ENCODE measurements around the gene MYO9B.

The MYO9B gene

DNA sequence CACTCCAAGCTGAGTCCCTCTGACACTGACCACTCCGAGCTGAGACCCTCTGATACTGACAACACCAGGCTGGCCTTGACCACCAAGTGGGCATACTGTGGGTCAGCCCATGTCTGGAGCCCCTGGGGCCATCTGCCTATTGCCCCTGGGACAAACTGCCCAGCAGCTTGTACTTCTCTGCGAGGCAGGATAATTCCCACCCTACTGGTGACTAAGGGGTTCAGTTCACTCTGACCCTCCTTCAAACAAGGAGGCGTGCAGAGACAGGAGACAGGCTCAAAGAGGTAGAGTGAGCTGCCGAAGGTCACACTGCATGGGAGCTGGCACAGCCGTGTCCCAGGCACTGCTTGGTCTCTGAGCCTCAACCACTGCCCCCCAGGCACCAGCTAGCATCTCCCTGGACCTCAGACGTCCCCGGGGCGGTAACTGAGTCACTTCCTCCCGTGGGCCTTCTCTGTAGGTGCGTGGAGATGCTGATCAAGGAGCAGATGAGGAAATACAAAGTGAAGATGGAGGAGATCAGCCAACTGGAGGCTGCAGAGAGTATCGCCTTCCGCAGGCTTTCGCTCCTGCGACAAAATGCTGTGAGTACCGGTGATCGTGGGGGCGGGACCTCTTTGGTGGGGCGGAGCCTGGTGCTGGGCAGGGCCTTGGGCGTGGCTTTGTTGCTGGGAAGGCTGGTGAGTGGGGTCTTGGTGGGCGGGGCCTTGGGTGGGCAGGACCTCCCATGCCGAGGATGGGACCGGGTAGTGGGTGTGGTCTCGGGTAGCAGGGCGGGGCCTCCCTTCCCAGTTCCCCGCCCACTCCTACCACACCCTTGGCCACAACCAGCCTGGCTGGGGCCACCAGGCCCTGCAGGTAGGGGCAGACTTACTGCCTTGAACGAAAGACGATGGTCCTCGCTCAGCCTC is 133.8 kb downstream of the MYO9B start:
- H3K4me1 ChIP-seq (ENCODE audit: control insufficient read depth, insufficient read depth, low read length, poor library complexity, severe bottlenecking): peaks cover under 1% of the 10 kb centered on the region
- DNase-seq: peak in 2 of 3 donors; percentile 14 to 18
- peaks cover 46% of the 10 kb centered on the region for H3K36me3 ChIP-seq (ENCODE audit: control insufficient read depth, insufficient read depth, low read length)
- H3K27me3 ChIP-seq (replicated peaks; ENCODE audit: control insufficient read depth, insufficient read depth, low read length, poor library complexity, severe bottlenecking): no peaks in the 10 kb centered on the region
- H3K4me3 ChIP-seq (ENCODE audit: insufficient read depth, low read depth, low read length, poor library complexity, severe bottlenecking): no peak overlapping the region
- no peaks in the 10 kb centered on the region for H3K9me3 ChIP-seq (ENCODE audit: control insufficient read depth, low read length)
- H3K27ac ChIP-seq (ENCODE audit: insufficient read depth, low read length, poor library complexity, severe bottlenecking): no peak overlapping the region

DNA sequence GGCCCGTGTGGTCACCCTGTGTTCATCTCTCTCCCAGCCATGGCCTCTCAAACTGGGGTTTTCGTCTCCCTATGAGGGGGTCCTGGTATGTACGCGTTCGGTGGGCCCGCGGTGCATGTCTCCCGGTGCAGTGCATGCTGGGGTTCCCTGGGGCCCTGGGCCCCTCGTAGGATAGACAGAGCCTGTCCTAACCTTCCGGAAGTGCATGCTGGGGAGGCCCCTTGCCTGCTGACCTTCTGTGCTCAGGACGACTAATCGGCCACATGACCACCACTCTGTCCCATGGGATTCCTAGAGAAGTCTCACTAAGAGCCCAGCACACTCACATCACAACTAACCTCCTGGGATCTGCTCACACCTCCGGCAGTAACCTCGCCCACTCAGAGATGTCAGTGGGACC is 134.7 kb downstream of the MYO9B start:
- no peak overlapping the region for H3K27ac ChIP-seq (ENCODE audit: insufficient read depth, low read length, poor library complexity, severe bottlenecking)
- DNase-seq: no peak
- H3K9me3 ChIP-seq (ENCODE audit: control insufficient read depth, low read length): no peaks in the 10 kb centered on the region
- peaks cover 46% of the 10 kb centered on the region for H3K36me3 ChIP-seq (ENCODE audit: control insufficient read depth, insufficient read depth, low read length)
- H3K4me3 ChIP-seq (ENCODE audit: insufficient read depth, low read depth, low read length, poor library complexity, severe bottlenecking): no peak overlapping the region
- peaks cover 6% of the 10 kb centered on the region for H3K4me1 ChIP-seq (ENCODE audit: control insufficient read depth, insufficient read depth, low read length, poor library complexity, severe bottlenecking)
- H3K27me3 ChIP-seq (replicated peaks; ENCODE audit: control insufficient read depth, insufficient read depth, low read length, poor library complexity, severe bottlenecking): no peaks in the 10 kb centered on the region

DNA sequence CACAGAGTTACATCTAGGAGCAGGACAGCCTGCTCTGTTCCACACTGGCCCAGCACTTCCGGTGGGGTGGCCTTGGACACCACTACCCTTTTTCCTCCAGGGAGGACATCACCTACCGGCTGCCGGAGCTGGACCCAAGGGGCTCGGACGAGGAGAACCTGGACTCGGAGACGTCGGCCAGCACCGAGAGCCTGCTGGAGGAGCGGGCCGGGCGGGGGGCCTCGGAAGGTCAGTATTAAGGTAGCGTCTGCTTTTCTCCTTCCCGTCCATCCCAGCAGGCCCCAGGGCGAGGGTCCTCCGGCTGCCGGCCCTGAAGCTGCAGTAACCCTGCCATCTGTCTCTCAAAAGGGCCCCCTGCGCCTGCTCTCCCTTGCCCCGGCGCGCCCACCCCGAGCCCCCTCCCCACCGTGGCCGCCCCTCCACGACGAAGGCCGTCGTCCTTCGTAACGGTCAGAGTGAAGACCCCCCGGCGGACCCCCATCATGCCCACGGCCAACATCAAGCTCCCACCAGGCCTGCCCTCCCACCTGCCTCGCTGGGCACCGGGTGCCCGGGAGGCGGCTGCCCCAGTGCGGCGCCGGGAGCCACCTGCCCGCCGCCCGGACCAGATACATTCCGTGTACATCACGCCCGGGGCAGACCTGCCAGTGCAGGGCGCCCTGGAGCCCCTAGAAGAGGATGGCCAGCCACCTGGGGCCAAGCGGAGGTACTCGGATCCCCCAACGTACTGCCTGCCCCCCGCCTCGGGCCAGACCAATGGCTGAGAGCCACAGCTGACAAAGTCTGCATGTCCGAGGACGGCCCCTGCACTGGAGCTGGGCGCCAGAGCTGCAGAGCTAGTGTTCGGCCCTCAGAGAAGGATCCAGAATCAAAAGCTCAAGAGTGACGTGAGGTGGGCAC is 136.2 kb downstream of the MYO9B start:
- Histone ChIP-seq H3K4me3 (ENCODE audit: insufficient read depth, low read depth, low read length, poor library complexity, severe bottlenecking) (no peak overlapping the region), H3K9me3 (ENCODE audit: control insufficient read depth, low read length) (no peaks in the 10 kb centered on the region), H3K27ac (ENCODE audit: insufficient read depth, low read length, poor library complexity, severe bottlenecking) (no peak overlapping the region), H3K27me3 (replicated peaks; ENCODE audit: control insufficient read depth, insufficient read depth, low read length, poor library complexity, severe bottlenecking) (no peaks in the 10 kb centered on the region), H3K4me1 (ENCODE audit: control insufficient read depth, insufficient read depth, low read length, poor library complexity, severe bottlenecking) (peaks cover 6% of the 10 kb centered on the region), H3K36me3 (ENCODE audit: control insufficient read depth, insufficient read depth, low read length) (peaks cover 34% of the 10 kb centered on the region)
- no peak for DNase-seq

GRCh38 chr19:17213334-17213733 is 137.8 kb downstream of the MYO9B start:
- DNase-seq: no peak
- Histone ChIP-seq H3K9me3 (ENCODE audit: control insufficient read depth, low read length) (no peaks in the 10 kb centered on the region), H3K36me3 (ENCODE audit: control insufficient read depth, insufficient read depth, low read length) (peaks cover 43% of the 10 kb centered on the region), H3K4me1 (ENCODE audit: control insufficient read depth, insufficient read depth, low read length, poor library complexity, severe bottlenecking) (peaks cover 6% of the 10 kb centered on the region), H3K4me3 (ENCODE audit: insufficient read depth, low read depth, low read length, poor library complexity, severe bottlenecking) (no peak overlapping the region), H3K27ac (ENCODE audit: insufficient read depth, low read length, poor library complexity, severe bottlenecking) (no peak overlapping the region), H3K27me3 (replicated peaks; ENCODE audit: control insufficient read depth, insufficient read depth, low read length, poor library complexity, severe bottlenecking) (no peaks in the 10 kb centered on the region)

DNA sequence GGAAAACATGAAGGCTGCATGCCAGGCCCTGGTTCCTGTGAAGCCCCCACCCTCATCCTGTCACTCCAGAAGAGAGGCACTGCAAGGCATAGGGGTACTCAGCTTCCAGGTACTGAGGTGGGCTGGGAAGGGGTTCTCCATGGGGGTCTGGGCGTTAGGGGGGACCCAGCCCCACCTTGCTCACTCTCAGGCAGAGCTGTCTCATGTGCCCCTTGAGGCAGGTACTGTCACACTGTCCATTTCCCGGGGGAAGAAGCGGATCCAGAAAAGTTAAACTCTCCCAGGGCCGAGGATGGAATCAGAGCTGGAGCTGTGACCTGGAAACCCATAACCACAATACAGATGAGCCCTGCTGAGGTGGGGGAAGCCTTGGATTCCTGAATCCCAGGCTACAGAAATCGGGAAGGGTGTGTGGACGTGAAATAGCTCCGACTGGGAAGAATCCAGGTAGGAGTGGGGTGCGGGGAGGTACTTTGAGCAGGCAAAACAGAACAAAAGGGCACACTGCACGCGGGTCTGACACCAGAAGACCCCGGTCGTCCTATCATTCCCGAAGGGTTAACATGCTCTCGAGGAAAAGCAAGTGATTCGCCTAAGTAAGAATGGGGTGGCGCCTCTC is 139.0 kb downstream of the MYO9B start:
- no peaks in the 10 kb centered on the region for H3K27me3 ChIP-seq (replicated peaks; ENCODE audit: control insufficient read depth, insufficient read depth, low read length, poor library complexity, severe bottlenecking)
- DNase-seq: no peak
- H3K36me3 ChIP-seq (ENCODE audit: control insufficient read depth, insufficient read depth, low read length): peaks cover 34% of the 10 kb centered on the region
- no peaks in the 10 kb centered on the region for H3K9me3 ChIP-seq (ENCODE audit: control insufficient read depth, low read length)
- peak overlapping the region; percentile 78 for H3K4me3 ChIP-seq (ENCODE audit: insufficient read depth, low read depth, low read length, poor library complexity, severe bottlenecking)
- H3K27ac ChIP-seq (ENCODE audit: insufficient read depth, low read length, poor library complexity, severe bottlenecking): peak overlapping the region; percentile 82
- peaks cover 6% of the 10 kb centered on the region for H3K4me1 ChIP-seq (ENCODE audit: control insufficient read depth, insufficient read depth, low read length, poor library complexity, severe bottlenecking)

DNA sequence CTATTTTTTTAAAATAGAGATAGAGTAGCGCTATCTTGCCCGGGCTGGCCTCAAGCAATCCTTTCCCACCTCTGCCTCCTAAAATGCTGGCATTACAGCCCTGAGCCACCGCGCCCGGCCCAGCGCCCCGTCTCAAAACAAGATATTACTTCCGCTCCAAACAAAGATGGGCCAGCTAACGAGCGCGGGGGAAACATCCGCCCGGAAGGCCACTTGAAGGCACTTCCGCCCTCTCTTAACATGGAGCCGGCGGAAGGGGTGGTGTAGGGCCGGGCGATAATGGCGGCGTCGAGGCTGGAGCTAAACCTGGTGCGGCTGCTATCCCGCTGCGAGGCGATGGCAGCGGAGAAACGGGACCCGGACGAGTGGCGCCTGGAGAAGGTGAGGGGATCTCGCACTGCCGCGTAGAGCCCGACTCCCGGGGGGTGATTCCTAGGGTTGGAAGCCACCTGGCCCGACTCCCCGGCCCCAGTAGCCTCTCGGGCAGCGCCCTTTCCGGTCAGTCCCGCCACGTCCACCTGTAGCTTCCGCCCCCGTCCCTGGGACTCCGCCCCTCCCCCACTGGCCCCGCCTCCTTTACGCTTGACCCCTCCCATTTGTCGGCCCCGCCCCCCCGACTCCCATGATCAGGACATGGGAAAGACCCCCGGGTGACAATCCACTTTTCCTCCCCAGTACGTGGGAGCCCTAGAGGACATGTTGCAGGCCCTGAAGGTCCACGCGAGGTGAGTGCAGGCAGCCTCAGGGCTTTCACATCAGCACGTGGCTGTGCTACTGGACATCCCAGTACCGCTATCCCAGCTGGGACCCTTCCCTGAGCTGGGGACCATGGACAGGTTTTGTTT is 139.8 kb downstream of the MYO9B start, which contains the start of gene USE1:
TSS of gene USE1 (plus strand) at position 231 of the 845 bp plus-strand sequence. CDS start at position 280, 49 bp downstream.
- H3K4me3 ChIP-seq (ENCODE audit: insufficient read depth, low read depth, low read length, poor library complexity, severe bottlenecking): peak within 1 kb of the TSS; percentile 78
- H3K9me3 ChIP-seq (ENCODE audit: control insufficient read depth, low read length): no peaks in the 10 kb centered on the region
- no peaks in the 10 kb centered on the region for H3K27me3 ChIP-seq (replicated peaks; ENCODE audit: control insufficient read depth, insufficient read depth, low read length, poor library complexity, severe bottlenecking)
- DNase-seq: peak; percentile 74 to 82 (median 79)
- peaks cover 31% of the 10 kb centered on the region for H3K36me3 ChIP-seq (ENCODE audit: control insufficient read depth, insufficient read depth, low read length)
- H3K4me1 ChIP-seq (ENCODE audit: control insufficient read depth, insufficient read depth, low read length, poor library complexity, severe bottlenecking): peaks cover 6% of the 10 kb centered on the region
- peak within 1 kb of the TSS; percentile 82 for H3K27ac ChIP-seq (ENCODE audit: insufficient read depth, low read length, poor library complexity, severe bottlenecking)

DNA sequence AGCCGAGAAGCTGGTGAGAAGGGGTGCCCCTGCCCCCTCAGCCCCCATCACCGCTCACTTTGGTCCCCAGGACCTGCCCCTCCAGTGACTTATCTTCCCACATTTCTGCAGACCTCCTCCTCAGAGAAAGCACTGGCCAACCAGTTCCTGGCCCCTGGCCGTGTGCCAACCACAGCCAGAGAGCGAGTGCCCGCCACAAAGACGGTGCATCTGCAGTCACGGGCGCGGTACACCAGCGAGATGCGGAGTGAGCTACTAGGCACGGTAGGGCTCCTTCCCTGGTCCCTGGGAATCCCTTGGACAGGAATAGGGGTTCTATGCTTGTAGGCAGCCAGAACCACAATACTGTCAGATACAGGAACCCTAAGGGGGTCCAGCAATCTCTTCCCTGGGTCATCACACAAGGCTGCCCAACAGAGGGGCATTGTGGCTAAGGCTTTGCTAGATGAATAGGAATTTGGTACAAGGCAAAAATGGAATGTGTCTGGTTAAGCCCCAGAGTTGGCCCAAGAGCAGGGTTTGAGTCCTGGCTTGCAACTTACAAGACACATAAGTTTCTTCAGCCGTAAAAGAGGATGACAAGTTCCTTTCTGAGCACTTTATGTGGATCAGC is 140.6 kb downstream of the MYO9B start:
- Histone ChIP-seq H3K4me1 (ENCODE audit: control insufficient read depth, insufficient read depth, low read length, poor library complexity, severe bottlenecking) (peaks cover 6% of the 10 kb centered on the region), H3K4me3 (ENCODE audit: insufficient read depth, low read depth, low read length, poor library complexity, severe bottlenecking) (no peak overlapping the region), H3K27ac (ENCODE audit: insufficient read depth, low read length, poor library complexity, severe bottlenecking) (peak overlapping the region; percentile 82), H3K9me3 (ENCODE audit: control insufficient read depth, low read length) (no peaks in the 10 kb centered on the region), H3K27me3 (replicated peaks; ENCODE audit: control insufficient read depth, insufficient read depth, low read length, poor library complexity, severe bottlenecking) (no peaks in the 10 kb centered on the region), H3K36me3 (ENCODE audit: control insufficient read depth, insufficient read depth, low read length) (peaks cover 24% of the 10 kb centered on the region)
- DNase-seq: no peak

DNA sequence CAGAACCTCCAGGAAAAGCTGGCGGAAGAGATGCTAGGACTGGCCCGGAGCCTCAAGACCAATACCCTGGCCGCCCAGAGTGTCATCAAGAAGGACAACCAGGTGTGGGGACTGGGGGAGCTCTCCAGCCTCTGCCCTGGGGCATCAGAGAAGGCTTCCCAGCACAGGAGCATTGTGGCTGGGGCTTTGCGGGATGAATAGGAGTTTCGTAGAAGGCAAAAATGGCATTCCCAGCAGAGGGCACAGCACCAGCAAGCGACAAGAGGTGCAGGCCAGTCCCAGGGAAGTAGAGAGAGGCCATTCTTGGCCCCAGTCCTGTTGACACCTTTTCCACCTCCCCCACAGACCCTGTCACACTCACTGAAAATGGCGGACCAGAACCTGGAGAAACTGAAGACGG is 143.7 kb downstream of the MYO9B start:
- H3K36me3 ChIP-seq (ENCODE audit: control insufficient read depth, insufficient read depth, low read length): peaks cover 13% of the 10 kb centered on the region
- no peaks in the 10 kb centered on the region for H3K9me3 ChIP-seq (ENCODE audit: control insufficient read depth, low read length)
- no peaks in the 10 kb centered on the region for H3K27me3 ChIP-seq (replicated peaks; ENCODE audit: control insufficient read depth, insufficient read depth, low read length, poor library complexity, severe bottlenecking)
- peaks cover 6% of the 10 kb centered on the region for H3K4me1 ChIP-seq (ENCODE audit: control insufficient read depth, insufficient read depth, low read length, poor library complexity, severe bottlenecking)
- no peak overlapping the region for H3K27ac ChIP-seq (ENCODE audit: insufficient read depth, low read length, poor library complexity, severe bottlenecking)
- no peak for DNase-seq
- H3K4me3 ChIP-seq (ENCODE audit: insufficient read depth, low read depth, low read length, poor library complexity, severe bottlenecking): no peak overlapping the region

Data from effector memory CD4-positive, alpha-beta T cell (primary cell).